SU-DHL-6 (cell line): ENCODE results near the gene FAM186B.

Experiments
- EZH2phosphoT487 ChIP-seq: fragments of 200-600 bp; sonication (generic), shearing (Covaris generic); conservative IDR thresholded peaks from 2 replicates; pipeline ENCODE4 v1.6.1; 2018; ENCODE audit warnings: mild to moderate bottlenecking, antibody characterized with exemption, low read length, moderate library complexity, mixed read lengths
- TF ChIP-seq, protein P1 (sequence below): fragments of 200-600 bp; sonication (generic); IDR thresholded peaks from one replicate; pipeline ENCODE4 v1.5.1; 2017; ENCODE audit warnings: antibody characterized with exemption, mild to moderate bottlenecking, low read length, moderate library complexity; ENCODE audit not compliant: insufficient read depth, poor library complexity, severe bottlenecking

DNA sequence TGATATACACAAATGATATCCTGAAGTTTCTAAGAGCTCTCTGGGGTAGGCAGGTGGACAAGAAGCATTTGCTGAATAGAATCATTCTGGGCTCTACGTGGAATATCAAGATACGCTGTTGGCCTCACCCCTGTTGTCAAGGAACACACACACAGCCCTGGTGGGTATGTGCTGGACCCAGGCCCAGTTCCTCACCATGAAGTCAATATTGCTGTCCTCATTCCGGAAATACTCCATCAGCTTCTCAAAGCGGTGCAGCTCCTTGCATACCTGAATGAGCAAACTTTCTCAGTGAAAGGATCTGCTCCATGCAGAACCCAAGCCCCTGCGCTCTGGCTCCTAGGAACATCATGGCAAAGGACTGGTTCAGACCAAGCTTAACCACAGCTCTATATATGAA, 49.3 kb upstream of the FAM186B start:
- TF ChIP-seq, protein P1, sequence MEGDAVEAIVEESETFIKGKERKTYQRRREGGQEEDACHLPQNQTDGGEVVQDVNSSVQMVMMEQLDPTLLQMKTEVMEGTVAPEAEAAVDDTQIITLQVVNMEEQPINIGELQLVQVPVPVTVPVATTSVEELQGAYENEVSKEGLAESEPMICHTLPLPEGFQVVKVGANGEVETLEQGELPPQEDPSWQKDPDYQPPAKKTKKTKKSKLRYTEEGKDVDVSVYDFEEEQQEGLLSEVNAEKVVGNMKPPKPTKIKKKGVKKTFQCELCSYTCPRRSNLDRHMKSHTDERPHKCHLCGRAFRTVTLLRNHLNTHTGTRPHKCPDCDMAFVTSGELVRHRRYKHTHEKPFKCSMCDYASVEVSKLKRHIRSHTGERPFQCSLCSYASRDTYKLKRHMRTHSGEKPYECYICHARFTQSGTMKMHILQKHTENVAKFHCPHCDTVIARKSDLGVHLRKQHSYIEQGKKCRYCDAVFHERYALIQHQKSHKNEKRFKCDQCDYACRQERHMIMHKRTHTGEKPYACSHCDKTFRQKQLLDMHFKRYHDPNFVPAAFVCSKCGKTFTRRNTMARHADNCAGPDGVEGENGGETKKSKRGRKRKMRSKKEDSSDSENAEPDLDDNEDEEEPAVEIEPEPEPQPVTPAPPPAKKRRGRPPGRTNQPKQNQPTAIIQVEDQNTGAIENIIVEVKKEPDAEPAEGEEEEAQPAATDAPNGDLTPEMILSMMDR: no peak
- TF ChIP-seq EZH2phosphoT487: no peak
